Endometrial microvascular endothelial cells (primary cell): ENCODE measurements around the gene PRDM7. TPM values are rescaled to one million over a fixed set of nuclear protein-coding genes. Genes with fewer than 3 reads are reported as not detected.
"Not testable (repeated sequence)": the region's sequence is repeated elsewhere in the genome, so short reads cannot be mapped to it uniquely, and the experiment has no call there.

Source experiments
- in situ Hi-C: cut with HindIII; loops from 2 replicates; pipeline ENCODE4 v1.10.0; 2017; ENCODE audit warnings: low sequenced_read_pairs, low pct_unique_long_range_greater_than_20kb; ENCODE audit errors: inconsistent ontology term
- total RNA-seq: library from RNA; depleted of rRNA; stranded (reverse); fragments of >200 nt; gene quantifications from one replicate; pipeline ENCODE4 v1.2.3, GENCODE V29; 2015; ENCODE audit errors: inconsistent ontology term

The PRDM7 gene
- total RNA-seq, 1 donor from 2014 or later, result not detected

GRCh38 chr16:90077757-90078578, 837 bp upstream of the PRDM7 start:
- in situ Hi-C loops, result no loop called here

- in situ Hi-C loops, result no loop called here
Measured at GRCh38 chr16:90072442-90073105, 4.6 kb downstream of the PRDM7 start.

GRCh38 chr16:90070440-90070839, 6.7 kb downstream of the PRDM7 start:
- in situ Hi-C loops, result no loop called here

- in situ Hi-C loops, result no loop called here
Measured at GRCh38 chr16:90061437-90061836, 15.7 kb downstream of the PRDM7 start.

- in situ Hi-C loops, result no loop called here
Measured at GRCh38 chr16:90057738-90058173, 19.4 kb downstream of the PRDM7 start.

GRCh38 chr16:90056521-90056920, 20.6 kb downstream of the PRDM7 start:
- in situ Hi-C loops, result not testable (repeated sequence)

GRCh38 chr16:90055371-90055770, 21.8 kb downstream of the PRDM7 start:
- in situ Hi-C loops, result no loop called here

GRCh38 chr16:90054554-90054953, 22.6 kb downstream of the PRDM7 start:
- in situ Hi-C loops, result no loop called here

GRCh38 chr16:90053902-90054500, 23.1 kb downstream of the PRDM7 start:
- in situ Hi-C loops, result no loop called here

- in situ Hi-C loops, result no loop called here
Measured at GRCh38 chr16:90050969-90051368, 26.2 kb downstream of the PRDM7 start.

- in situ Hi-C loops, result no loop called here
Measured at GRCh38 chr16:90048737-90049330, 28.3 kb downstream of the PRDM7 start.

GRCh38 chr16:90048347-90048722, 28.8 kb downstream of the PRDM7 start:
- in situ Hi-C loops, result no loop called here

- in situ Hi-C loops, result no loop called here
Measured at GRCh38 chr16:90047714-90048346, 29.3 kb downstream of the PRDM7 start.

- in situ Hi-C loops, result no loop called here
Measured at GRCh38 chr16:90046971-90047713, 30.0 kb downstream of the PRDM7 start.

- in situ Hi-C loops, result no loop called here
Measured at GRCh38 chr16:90046122-90046970, 30.8 kb downstream of the PRDM7 start.

GRCh38 chr16:90044111-90044551, 33.0 kb downstream of the PRDM7 start:
- in situ Hi-C loops, result no loop called here

- in situ Hi-C loops, result no loop called here
Measured at GRCh38 chr16:90043526-90043925, 33.6 kb downstream of the PRDM7 start.
